Activated CD4-positive, CD25-positive, alpha-beta regulatory T cell treated with anti-CD3 and anti-CD28 coated beads, Interleukin-2, amount 50 U/mL, for 16 hours (primary cell): ENCODE results near the gene LMTK2.

Experiments used
- DNase-seq: peaks from one replicate; pipeline ENCODE4 v3.0.0-alpha.2; 2020; ENCODE audit warnings: low read depth, low spot score

The LMTK2 gene

DNA sequence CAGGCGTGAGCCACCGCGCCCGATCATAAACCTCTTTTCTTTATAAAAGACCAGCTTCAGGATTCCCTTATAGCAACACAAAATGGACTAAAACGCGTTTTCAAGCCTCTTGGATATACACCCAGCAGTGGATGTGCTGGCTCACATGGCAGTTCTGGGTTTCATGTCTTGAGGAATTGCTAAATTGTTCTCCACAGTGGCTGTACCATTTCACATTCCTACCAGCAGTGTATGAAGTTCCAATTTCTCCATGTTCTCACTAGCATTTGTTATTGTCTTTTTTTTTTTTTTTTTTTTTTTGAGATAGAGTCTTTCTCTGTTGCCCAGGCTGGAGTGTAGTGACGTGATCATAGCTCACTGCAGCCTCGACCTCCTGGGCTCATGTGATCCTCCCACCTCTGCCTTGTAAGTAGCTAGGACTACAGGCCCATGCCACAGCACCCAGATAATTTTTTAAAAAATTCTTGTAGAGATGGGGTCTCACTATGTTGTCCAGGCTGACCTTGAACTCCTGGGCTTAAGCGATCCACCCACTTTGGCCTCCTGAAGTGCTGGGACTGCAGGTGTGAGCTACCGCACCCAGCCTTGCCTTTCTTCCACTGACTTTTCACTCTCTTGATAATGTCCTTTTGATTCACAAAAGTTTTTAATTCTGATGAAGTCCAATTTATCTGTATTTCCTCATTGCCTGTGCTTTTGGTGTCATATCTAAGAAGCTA is 127.9 kb downstream of the LMTK2 start:
- no peak for DNase-seq

- no peak for DNase-seq
Observed at GRCh38 chr7:98235901-98236300, 129.2 kb downstream of the LMTK2 start.

DNA sequence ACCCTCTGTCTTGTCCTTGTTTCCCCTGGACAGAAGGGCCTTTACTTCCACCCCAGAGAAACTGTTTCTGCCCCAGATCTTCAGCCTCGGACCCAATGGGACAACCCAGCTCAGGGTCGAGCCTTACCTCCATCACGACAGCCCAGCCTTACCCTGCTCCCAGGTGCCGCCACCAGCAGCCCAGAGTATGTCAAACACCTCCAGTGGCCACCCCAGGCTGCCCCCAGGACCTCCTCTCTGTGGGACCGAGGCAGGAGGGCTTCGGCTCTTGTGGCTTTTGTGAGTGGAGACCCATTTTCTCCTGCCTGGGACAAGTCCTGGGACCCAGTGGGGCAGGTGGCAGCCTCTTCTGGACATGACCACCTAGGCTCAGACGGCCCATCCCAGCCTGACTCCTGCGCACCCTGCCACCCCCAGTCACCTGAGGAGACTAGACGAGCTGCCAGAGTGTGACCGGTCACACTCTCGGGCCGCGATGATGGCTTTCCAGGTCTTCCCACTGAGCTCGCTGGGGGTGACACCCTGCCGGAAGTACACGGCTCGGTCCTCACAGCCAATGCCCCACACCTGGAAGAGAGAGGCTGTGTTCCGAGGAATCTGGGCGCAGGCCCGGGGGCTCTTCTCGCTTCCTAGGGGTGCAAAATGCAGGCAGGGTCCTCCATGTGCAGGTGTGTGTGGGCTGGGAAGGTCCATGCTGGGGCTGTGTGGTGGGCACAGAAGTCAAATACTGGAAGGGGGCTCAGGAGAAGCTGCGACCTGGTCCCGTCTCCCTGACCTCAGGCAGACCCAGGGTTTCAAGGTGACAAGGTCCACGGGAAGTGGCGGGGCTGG is 129.9 kb downstream of the LMTK2 start:
- no peak for DNase-seq

GRCh38 chr7:98238076-98238475 is 131.4 kb downstream of the LMTK2 start:
- no peak for DNase-seq

GRCh38 chr7:98238976-98239375 is 132.3 kb downstream of the LMTK2 start:
- no peak for DNase-seq

- DNase-seq, result no peak
Observed at GRCh38 chr7:98240961-98241673, 134.5 kb downstream of the LMTK2 start.

GRCh38 chr7:98241674-98242241 is 135.1 kb downstream of the LMTK2 start:
- DNase-seq, result no peak

GRCh38 chr7:98242342-98242741 is 135.7 kb downstream of the LMTK2 start:
- no peak for DNase-seq

DNA sequence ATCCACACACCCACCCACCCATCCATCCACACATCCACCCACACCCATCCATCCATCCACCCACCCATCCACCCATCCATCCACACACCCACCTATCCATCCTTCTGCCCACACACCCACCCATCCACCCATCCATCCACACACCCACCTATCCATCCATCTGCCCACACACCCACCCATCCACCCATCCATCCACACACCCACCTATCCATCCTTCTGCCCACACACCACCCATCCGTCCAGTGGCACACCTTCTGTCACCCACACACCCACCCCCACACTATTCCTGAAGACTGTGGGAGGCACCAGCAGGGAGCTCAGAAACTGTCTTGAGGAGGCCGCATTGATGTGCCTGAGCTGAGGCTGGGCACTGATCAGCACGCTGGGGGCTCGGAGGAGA is 136.3 kb downstream of the LMTK2 start:
- DNase-seq, result no peak

- no peak for DNase-seq
Observed at GRCh38 chr7:98244871-98245270, 138.2 kb downstream of the LMTK2 start.

DNA sequence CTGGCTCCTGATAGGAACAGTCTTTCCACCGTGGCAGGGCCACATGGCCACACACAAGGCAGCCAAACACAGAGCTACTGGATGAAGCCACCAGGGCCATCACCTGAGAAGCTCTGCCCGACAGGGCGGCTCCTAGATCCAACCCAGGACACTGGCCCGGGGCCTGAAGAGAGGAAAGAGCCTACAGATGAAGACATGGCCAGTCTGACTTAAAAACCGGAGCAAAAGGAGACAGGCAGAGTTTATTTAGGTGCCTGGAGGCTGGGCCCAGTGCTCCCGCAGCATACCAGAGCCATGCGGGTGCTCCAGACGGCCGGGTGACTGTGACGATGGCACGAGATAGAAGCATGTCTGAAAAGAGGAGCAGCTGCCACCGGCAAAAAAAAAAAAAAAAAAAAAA is 141.5 kb downstream of the LMTK2 start:
- DNase-seq, result no peak

DNA sequence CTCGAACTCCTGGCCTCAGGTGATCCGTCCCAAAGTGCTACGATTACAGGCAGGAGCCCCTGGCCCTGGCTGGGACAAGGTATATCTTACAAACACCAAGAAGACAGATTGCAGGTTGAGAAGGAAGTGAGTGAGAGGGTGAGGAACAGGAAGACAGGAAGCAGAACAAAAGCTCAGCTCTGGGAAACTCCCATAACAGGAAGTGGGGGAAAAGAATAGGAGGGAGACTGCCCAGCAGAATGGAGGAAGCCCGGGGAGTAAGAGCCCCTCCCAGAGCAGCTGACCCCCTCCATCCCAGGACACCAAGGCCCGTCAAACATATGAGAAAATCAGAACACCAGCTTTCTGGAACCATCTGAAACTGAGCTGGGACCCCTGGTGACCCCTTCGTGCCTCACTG is 142.4 kb downstream of the LMTK2 start:
- no peak for DNase-seq

- peak; percentile 8 for DNase-seq
Observed at GRCh38 chr7:98250789-98251188, 144.1 kb downstream of the LMTK2 start.

DNA sequence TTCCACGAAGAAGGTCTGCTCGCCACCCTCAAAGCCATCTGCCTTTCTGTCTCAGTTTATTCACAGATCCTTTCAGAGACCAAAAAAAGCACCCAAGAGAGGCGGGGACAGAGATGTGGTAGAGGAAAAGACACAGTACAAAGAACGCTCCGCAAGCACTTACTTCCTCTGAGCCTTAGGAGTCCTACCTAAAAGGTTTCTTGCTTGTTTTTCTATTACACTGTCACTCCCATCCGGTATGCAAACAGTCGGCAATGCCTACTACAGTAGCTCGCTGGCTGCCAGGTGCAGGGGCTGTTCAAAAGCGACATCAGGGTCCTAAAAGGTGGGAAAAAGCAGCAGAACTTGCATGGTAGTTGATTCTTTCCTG is 144.6 kb downstream of the LMTK2 start:
- DNase-seq, result peak; percentile 16

DNA sequence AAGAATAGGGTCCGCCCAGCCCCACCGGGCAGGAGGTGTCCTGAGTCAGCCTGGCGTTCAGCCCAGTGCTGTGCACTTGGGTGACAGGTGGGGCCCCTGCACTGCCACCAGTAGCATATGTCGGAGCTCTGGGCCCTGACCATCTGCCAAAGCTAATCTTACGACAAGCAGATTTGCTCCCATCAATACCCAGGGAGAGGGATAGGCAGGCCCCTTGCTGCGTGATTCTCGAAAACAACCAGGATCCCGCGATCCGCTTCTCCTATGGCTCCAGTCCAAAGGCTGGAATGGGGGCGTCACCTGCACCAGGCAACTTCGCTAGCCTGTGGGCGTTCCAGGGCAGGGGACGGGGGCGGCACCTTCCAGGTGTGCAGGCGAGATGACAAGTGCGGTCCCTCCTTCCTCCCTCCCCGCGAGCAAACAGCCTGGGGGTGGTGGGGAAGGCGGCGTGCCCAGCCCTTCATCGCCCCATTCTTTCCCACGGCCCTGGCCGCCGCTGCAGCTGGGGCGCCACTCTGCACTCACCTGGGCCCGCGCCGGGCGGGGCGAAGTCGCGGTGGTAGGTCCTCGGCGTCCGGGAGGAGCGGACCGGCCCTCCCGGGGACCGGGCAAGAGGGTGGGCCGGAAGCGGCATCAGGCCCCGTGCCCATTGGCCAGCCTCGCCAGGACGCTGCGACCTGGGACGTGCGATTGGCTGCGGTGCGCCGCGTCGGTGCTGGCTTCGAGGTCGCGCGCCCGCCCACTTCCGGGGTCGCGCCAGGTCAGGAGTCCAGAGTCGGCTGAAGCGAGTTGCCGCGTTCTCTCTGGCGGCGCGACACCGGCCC is 145.2 kb downstream of the LMTK2 start, which contains the start of gene TECPR1:
Gene TECPR1 (minus strand): TSS at position 632 of the 824 bp plus-strand sequence. CDS start 6,086 bp downstream, outside the sequence.
- DNase-seq, result peak; percentile 80

DNA sequence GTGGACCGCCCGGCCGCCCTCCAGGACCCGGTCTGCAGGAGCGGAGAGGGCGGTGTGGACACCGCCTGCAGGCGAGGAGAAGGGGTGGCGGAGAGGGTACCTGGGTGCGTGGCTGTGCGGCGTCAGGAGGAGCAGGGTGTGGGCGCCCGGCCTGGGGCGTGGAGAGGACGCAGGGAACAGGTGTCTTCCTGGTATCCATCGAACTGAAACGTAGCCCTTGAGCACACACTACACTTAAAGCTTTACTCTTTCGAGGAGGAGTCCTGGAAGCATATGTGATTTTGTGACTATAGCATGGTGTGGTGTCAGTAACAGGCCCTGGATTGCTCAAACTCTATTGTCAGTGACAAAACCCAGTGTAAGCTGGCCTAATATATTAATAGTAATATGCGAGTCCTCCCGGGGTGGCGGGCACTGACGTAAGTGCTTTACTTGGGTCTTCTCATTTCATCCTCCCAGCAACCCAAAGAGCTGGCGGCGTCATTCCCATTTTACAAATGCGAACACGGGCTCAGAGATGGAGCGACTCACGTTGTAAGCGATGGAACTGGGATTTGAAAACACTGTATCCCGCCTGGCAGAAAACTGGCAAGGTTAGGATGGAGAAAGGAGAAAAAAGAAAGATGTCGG is 145.9 kb downstream of the LMTK2 start:
- no peak for DNase-seq

DNA sequence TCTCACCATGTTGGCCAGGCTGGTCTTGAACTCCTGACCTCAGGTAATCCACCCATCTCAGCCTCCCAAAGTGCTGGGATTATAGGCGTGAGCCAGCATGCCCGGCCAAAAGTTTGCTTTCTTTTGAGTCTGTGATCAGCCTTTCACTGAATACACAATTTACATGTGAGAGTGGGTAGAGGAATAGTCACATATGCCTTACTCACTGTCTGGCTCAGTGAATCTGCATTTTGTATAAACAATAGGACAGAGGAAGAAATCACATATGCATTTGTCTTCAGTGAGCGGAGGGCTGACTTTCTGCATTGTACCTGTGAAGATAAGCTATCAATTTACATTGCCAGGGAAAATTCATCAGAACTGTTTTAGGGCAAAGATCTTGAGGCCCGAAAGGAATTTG is 147.9 kb downstream of the LMTK2 start:
- no peak for DNase-seq

GRCh38 chr7:98254951-98255610 is 148.4 kb downstream of the LMTK2 start:
- no peak for DNase-seq

DNA sequence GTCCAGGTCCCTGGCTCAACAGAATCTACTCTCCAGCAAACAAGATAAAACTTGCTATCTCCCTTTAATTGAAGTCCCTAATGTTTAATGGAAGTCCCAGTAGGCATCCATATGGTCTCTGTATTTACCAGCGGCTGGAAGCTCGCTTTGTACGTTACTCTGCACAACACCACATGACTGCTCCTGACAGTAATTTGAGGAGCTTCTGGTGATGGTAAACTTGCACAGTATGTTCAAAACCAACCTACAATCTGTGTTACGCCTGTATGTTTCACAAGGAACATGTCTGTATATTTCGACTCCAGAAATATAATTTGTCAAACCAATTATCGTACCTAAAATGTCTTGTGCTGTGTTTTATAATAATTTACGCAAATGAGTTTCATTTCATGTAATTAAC is 149.8 kb downstream of the LMTK2 start:
- DNase-seq, result no peak

DNA sequence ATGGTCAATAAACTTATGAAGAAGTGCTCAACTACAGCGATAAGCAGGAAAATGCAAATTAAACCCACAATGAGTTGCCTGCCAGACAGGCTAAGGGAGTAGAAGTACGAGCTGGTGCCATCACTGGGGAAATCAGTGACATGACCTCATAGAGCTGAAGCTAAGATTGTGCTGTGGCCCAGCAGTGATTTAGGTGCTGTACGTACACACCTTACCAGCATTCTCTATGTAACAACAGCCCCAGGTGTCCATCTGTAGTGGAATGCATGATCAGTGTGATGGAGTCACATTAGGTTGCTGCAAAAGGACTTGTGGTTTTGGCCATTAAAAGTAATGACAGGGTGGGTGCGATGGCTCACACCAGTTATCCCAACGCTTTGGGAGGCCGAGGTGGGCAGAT is 151.0 kb downstream of the LMTK2 start:
- DNase-seq, result no peak
